Fibroblast of the aortic adventitia (primary cell): Measurements from ENCODE around the gene KIFC1. TPM values are rescaled to one million over a fixed set of nuclear protein-coding genes. Genes with fewer than 3 reads are reported as not detected.
"Not testable (repeated sequence)": the region's sequence is repeated elsewhere in the genome, so short reads cannot be mapped to it uniquely, and the experiment has no call there.

Experiments
- DNase-seq: peaks from one replicate; pipeline ENCODE4 v3.0.0-alpha.2; 2010; ENCODE audit warnings: low read depth
- H3K4me3 ChIP-seq: 2 replicates; pipeline ENCODE4 v1.5.1; 2011; ENCODE audit warnings: low read depth, mild to moderate bottlenecking, control low read depth, low read length, moderate library complexity
- total RNA-seq: library from RNA; depleted of rRNA; stranded (reverse); fragments of >200 nt; gene quantifications from 2 replicates; pipeline ENCODE4 v1.2.3, GENCODE V29; 2012; ENCODE audit warnings: low replicate concordance
- TF ChIP-seq, protein P1 (sequence below): IDR thresholded peaks from 2 replicates; pipeline ENCODE4 v1.5.1; 2011; ENCODE audit warnings: mild to moderate bottlenecking, low read length, control low read depth, inconsistent platforms; ENCODE audit not compliant: insufficient read depth

The KIFC1 gene
- total RNA-seq, 1 donor, result 49.3 TPM

GRCh38 chr6:33359331-33359730 is 32.3 kb upstream of the KIFC1 start:
- no peak for DNase-seq
- no peak overlapping the region for H3K4me3 ChIP-seq
- TF ChIP-seq, protein P1, sequence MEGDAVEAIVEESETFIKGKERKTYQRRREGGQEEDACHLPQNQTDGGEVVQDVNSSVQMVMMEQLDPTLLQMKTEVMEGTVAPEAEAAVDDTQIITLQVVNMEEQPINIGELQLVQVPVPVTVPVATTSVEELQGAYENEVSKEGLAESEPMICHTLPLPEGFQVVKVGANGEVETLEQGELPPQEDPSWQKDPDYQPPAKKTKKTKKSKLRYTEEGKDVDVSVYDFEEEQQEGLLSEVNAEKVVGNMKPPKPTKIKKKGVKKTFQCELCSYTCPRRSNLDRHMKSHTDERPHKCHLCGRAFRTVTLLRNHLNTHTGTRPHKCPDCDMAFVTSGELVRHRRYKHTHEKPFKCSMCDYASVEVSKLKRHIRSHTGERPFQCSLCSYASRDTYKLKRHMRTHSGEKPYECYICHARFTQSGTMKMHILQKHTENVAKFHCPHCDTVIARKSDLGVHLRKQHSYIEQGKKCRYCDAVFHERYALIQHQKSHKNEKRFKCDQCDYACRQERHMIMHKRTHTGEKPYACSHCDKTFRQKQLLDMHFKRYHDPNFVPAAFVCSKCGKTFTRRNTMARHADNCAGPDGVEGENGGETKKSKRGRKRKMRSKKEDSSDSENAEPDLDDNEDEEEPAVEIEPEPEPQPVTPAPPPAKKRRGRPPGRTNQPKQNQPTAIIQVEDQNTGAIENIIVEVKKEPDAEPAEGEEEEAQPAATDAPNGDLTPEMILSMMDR, result no peak

GRCh38 chr6:33363486-33363885 is 28.1 kb upstream of the KIFC1 start:
- H3K4me3 ChIP-seq, DNase-seq: not testable (repeated sequence)

GRCh38 chr6:33364475-33365205 is 27.0 kb upstream of the KIFC1 start:
- peak; percentile 49 for DNase-seq
- not testable (repeated sequence) for H3K4me3 ChIP-seq

DNA sequence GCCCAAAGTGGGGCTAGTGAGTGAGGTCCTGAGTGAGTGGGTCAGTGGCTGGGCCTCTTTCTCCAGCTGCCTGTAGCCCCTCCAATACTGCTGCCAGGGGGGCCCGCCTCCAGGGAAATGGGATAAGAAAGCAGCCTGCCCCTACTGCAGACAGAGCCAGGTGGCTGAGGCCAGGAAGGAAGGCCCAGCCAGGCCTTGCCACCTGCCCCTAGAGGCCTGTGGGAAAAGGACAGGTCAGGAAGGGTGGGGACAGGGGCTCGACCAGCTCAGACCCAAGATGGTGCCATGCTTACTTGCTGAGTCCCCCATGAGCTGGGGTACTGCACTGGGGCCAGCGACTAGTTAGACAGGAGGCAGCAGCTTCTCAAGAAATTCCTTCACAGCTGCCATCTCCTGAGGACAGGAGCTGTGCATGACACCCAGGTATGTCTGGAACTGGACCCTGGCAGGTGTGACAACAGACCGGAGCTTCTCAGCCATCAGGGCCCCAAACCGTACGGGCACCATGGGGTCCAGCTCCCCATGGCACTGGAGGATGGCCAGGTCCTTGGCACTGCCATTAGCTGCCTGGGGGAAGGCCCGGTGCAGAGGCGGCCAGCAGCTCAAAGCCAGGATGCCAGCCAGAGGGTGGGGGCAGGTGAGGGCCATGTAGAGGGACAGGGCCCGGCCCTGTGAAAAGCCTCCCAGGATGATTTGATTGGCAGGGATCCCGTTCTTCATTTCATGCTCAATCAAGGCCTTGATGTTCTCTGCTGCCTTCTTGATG is 26.2 kb upstream of the KIFC1 start:
- not testable (repeated sequence) for DNase-seq, H3K4me3 ChIP-seq

DNA sequence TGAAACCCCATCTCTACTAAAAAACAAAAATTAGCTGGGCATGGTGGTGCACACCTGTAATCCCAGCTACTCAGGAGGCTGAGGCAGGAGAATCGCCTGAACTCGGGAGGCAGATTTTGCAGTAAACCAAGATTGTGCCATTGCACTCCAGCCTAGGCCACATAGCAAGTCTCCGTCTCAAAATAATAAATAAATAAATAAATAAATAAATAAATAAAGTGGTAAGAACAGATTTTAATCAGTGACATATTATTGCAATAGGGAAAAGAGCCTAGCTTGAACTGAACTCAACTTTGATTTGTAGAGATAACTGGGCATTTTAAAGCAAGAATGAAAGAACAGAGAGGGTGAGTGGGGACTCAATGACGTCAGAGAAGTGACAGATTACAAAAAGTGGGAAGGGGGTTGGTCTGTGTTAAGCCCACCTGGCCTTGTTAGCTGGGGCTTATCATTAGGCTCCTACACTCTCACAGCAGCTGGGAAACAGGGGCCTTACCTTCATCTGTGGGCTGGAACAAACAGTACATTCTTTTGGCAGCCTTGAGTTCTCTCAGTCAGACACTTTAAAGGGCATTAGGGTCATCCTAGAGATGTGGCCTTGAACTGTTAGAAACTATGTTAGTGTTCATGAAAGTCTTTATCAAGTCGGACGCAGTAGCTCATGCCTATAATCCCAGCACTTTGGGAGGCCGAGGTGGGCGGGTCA is 24.5 kb upstream of the KIFC1 start:
- TF ChIP-seq, protein P1, result no peak

DNA sequence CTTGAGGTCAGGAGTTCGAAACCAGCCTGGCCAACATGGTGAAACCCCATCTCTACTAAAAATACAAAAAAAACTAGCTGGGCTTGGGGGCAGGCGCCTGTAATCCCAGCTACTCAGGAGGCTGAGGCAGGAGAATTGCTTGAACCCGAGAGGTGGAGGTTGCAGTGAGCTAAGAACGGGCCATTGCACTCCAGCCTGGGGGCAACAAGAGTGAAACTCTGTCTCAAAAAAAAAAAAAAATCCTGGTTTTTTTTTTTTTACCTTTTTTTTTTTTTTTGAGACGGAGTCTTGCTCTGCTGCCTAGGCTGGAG is 24.0 kb upstream of the KIFC1 start:
- not testable (repeated sequence) for H3K4me3 ChIP-seq, DNase-seq

More for the DNA sequence above, 24.5 kb upstream of the KIFC1 start:
- DNase-seq, result no peak
- no peak overlapping the region for H3K4me3 ChIP-seq

- DNase-seq, H3K4me3 ChIP-seq: not testable (repeated sequence)
Measured at GRCh38 chr6:33371901-33372300, 19.7 kb upstream of the KIFC1 start.

GRCh38 chr6:33372526-33373123 is 19.0 kb upstream of the KIFC1 start:
- no peak for DNase-seq
- TF ChIP-seq, protein P1, result no peak
- H3K4me3 ChIP-seq, result no peak overlapping the region
